ENCODE data around the gene MLN.

- TF ChIP-seq POLR2A (IDR thresholded peaks at IDR 0.05; ENCODE audit: low read depth, low read length) (no peak), POLR2AphosphoS5 (IDR thresholded peaks at IDR 0.05; ENCODE audit: low read depth, low read length) (no peak)
These were observed 44.1 kb upstream of the MLN start for GRCh38 chr6:33847867-33848266.

Data from GM12891 (cell line).